RCC 7860 (cell line): Measurements from ENCODE around the gene MCTP2.

Experiments used
- DNase-seq: peaks from one replicate; pipeline ENCODE4 v3.0.0-alpha.2; 2015; ENCODE audit warnings: low spot score
- FAIRE-seq: peaks from 2 replicates; lab custom pipeline; 2012; peaks lifted over from hg19 to GRCh38; lab: Jason Lieb, UNC

MCTP2 gene, protein sequence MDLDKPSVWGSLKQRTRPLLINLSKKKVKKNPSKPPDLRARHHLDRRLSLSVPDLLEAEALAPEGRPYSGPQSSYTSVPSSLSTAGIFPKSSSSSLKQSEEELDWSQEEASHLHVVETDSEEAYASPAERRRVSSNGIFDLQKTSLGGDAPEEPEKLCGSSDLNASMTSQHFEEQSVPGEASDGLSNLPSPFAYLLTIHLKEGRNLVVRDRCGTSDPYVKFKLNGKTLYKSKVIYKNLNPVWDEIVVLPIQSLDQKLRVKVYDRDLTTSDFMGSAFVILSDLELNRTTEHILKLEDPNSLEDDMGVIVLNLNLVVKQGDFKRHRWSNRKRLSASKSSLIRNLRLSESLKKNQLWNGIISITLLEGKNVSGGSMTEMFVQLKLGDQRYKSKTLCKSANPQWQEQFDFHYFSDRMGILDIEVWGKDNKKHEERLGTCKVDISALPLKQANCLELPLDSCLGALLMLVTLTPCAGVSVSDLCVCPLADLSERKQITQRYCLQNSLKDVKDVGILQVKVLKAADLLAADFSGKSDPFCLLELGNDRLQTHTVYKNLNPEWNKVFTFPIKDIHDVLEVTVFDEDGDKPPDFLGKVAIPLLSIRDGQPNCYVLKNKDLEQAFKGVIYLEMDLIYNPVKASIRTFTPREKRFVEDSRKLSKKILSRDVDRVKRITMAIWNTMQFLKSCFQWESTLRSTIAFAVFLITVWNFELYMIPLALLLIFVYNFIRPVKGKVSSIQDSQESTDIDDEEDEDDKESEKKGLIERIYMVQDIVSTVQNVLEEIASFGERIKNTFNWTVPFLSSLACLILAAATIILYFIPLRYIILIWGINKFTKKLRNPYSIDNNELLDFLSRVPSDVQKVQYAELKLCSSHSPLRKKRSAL

DNA sequence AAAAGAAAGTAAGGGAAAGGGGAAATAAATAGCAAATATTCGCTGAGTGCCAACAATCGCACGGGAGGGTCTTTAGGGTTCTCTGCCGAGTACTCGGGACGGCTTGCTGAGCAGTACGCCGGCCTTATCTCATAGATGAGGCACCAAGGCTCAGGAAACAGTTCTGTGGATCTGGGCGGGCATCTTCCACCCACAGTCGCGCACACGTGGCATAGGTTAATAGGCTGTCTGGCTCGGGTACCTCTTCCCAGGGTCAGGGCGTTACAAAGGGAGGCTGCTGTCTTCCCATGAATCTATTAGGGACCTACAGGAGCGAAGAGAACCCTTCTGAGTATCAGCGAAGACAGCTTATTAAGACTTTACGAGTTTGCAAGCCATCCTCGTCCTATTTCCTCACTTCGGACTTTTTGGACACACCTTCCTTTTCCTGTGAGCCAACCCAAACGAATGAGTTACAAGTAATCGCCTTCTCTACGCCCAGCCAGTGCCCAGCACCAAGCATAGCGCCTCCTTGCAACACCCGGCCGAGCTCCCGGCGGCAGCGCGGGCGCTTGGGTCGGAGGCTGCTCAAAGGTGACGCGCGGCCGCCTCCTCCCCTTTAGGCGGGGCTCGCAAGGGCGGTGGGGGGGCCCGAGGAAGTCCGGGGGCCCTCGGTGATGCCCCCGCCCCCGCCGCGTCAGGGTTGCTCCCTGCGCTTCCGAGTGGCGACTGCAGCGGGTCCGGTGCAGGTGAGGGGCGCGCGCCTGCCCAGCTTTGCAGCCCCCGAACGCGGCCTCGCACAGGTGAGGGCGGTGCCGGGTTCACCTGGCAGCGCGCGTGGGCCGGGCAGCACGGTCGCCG is at the start of gene MCTP2:
TSS of gene MCTP2 (plus strand) at position 679 of the 840 bp plus-strand sequence. CDS start 66,705 bp downstream, outside the sequence.
- no peak for FAIRE-seq
- peak; percentile 76 for DNase-seq

DNA sequence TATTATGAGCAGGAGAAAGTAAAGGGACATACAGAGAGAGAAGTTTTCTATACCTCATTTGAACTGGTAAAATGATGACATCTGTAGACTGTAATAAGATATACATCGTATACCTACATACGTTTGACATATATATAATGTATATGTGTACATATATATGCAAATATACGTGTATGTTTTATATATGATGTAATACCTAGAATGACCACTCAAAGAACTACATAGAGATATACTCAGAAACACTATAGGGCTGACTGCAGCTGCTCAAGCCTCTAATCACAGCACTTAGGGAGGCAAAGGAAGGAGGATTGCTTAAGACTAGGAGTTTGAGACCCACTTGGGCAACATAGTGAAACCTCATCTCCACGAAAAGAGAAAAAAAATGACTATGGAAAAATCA is 48.5 kb upstream of the MCTP2 start:
- no peak for FAIRE-seq
- DNase-seq = no peak

DNA sequence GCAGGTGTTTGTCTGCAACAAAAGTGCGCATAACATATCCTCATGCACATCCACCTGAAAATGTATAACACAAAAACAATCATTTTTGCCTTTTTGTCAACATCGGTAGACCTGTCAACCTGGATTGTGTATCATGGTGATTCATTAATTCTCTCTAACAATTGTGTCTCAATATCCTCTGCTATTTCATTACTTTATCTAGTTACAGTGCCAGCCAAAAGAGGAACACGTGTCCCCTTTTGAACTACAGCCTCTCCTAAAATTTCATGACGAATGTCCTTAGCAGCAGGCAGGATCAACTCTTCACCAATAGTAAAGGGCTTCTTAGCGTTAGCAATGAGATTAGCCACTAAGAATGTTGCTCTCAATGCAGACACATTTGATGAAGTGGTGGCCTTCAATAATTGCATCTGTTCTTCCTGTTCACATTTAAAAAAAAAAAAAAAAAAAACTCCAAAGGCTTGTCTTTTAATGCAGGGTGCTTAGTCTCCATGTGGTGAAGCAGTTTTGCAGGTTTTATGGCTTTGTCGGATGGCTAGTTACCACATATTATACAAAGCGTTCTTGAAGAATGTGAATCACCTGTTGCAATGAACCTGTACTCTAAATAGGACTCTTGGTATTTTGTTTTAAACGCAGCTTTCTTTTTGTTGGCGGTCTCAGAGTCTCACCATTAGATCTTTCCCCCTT is 45.7 kb upstream of the MCTP2 start:
- FAIRE-seq = no peak
- DNase-seq = no peak

DNA sequence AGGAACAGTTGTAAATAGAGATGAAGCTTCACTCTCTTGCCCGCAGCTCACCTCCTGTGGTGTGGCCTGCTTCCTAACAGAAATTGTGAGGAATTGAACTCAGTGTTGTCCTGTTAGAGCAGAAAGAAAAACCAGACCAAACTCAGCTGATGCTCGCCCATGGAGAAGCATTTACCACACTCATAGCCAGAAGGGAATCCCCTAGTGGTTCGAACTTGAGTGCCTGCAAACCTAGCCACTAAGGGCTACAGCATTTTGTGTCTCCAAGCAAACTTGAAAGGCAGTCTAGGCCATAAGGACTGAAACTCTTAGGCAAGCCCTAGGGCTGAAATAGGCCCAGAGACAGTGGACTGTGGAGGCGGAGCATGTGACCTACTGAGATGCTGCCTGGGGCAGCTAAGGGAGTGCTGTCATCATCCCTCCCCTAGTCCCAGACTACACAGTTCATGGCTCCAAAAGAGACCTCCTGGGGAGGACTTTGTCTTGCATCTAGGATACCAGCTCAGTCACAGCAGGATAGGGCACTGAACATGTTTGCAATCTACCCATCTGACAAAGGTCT is 44.5 kb upstream of the MCTP2 start:
- no peak for FAIRE-seq
- DNase-seq = no peak

DNA sequence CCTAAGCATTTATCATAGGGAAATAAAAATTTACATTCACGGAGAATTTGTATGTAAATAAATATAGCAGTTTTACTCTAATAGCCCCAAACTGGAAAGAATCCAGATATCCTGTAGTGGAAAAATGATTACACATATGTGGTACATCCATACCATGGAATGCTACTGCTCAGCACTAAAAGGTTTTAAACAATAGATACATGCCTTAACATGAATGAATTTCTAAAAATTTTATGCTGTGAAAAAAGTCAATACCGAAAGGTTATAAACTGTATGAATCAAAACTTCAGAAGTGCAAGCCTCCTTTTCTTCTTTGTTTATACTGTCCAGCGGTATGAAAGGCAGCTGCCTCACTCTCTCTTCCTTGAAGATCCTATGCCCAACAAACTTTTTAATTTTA is 37.5 kb upstream of the MCTP2 start:
- DNase-seq = no peak
- no peak for FAIRE-seq

DNA sequence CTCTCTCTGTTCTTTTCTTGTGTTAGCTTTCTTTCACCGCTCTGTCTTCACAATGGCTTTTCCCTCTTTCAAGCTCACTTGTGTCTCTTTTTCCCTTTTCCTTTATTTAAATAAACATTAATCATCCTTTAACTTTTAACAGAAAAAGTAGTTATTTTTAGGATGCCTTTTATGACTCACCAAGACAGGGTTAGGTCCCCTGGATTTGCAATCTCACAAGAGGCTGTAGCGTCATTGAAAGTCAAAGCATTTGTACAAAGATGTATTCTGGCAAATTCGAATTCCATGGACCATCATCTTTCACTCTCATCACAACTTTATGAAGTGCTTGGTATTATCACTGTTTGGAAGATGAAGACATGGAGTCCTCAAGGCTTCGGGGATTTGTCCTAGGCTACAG is 34.8 kb upstream of the MCTP2 start:
- FAIRE-seq (no peak), DNase-seq (no peak)

DNA sequence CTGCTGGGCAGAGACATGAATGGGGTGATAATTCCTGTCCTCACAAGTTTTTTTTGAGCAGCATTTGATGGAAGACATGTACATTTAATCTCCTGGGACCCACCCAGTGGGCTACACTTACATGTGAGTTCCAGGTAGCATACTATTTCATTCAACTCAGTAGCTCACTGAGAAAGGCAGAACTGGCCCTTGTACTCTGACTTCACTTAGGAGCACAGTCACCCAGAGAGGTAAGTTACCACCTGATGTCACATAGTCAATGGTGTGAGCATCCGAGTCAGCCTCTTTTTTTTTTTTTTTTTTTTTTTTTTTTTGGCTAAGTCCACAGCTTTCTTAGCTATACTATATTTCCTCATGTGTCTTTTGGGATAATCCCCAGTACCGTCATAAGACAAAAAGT is 32.7 kb upstream of the MCTP2 start:
- FAIRE-seq = no peak

DNA sequence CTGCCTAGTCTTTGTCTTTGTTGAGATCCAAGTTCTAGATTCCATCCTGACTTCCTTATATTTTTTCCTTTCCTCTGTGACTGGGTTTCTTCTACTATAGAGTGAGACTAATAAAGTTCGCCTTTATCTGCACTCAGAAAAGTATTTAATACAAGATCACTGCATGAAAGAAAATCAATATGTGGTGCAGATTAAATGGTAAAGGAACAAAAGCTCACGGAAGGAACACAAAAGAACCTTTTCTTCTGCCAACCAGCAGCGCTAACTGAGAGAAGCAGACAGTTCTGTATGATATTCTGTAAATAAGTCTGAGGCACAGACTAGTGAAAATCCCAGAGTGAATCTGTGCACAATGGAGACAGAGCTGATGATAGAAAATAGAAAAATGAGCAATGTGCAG is 31.6 kb upstream of the MCTP2 start:
- DNase-seq = no peak
- FAIRE-seq = no peak

More for the DNA sequence above, 32.7 kb upstream of the MCTP2 start:
- DNase-seq = no peak

DNA sequence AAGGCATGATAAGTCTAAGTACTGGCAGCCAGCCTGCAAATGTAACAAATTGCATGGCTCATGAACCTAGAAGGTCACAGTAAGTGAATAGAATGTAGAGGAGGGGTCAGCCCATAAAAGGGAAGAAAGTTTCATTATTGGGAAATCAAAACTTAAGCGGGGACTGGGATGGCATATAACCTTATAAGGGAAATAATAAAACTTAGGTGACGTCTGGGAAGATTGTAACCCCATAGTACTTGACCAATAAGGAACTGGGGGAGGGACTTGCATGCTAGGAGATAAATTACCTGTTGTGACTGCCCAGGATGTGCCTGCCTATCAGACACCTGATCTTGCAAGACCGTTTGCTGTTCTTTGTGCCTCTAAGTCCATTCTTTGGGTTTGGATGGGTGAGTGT is 28.1 kb upstream of the MCTP2 start:
- FAIRE-seq = no peak
- DNase-seq = no peak

DNA sequence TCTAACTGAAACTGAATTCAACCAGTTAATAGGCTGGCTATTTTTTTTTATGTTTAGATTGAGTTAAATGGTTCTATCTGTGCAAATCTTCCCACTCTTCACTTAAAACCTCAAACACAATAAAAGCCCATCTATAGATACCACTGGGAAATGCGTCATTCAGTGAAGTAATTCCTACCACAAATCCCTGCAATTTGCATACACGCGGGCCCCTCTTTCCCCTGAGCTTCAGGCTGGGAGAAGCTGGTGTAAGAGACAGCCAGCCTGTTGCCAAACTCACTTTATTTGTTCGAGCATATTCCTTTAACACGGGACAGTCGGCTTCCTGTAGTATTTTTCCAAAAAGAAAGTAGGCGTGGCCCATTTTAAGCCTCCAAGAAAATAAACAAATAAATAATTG is 26.0 kb upstream of the MCTP2 start:
- FAIRE-seq (no peak), DNase-seq (no peak)

DNA sequence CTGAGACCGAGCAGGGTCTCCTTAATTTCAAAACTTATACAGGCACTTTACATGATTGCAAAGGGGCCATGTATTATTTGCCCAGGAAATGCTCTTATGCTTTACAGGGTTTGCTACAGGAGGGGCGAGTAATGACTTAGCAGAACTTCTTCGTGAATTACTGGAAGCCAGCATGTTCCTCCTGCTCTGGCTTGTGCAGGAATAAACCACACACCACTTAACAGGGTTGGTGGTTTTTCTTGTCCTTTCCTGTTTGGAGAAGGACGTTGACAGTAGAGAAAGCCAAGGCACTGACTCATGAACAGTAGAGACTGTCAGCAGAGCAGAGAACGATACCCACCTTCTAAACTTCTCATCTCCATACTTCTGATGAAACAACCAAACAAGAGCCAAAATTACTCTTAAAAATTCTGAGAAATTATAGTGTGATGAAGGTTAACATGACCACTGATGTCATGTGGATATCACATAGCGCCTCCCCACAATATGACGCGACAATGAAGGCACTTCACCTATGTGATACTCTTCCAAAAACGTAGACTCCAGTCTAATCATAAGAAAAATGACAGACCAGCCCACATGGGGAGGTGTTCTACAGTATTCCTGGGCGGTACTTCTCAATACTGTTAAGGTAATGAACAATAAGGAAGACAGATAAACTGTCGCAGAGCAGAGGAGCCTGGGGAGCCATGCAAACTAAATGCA is 24.7 kb upstream of the MCTP2 start:
- no peak for DNase-seq
- no peak for FAIRE-seq

DNA sequence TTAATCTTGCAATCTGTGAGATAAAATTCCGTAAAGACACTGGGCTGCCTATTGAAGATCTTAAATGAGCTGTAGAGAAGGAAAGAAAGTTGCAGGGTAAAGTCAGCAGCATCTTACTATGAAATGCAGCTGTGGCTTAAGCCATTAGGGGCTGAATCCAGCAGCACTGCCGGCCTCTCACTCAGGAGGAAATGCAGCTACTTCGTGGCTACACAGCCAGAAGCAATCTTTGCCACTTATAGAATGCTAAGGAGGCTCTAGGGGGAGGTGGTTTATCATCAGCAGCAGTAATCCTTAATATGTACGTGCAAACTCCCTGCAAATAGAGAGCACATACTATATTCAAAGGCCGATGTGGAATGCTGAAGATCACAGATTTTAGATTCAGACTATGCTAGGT is 19.1 kb upstream of the MCTP2 start:
- DNase-seq (no peak), FAIRE-seq (no peak)

DNA sequence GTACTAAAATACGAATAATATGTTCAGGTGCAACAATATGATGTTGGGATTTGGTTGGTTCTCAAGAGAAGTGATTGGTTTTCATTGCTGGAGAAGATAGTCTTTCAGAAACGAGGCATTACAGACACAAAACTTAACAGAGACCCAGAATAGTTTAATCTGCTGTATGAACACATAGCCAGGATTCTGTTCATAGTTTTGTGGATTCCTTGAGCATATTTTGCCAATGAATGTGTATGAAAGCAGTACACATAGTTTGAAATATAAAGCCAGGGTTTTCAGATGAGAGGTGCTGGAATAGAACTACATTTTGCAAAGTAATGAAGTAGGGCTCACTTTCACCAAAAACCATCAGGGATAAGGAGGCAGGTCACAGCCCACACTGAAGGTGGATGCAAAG is 5.7 kb upstream of the MCTP2 start:
- FAIRE-seq (no peak), DNase-seq (no peak)

DNA sequence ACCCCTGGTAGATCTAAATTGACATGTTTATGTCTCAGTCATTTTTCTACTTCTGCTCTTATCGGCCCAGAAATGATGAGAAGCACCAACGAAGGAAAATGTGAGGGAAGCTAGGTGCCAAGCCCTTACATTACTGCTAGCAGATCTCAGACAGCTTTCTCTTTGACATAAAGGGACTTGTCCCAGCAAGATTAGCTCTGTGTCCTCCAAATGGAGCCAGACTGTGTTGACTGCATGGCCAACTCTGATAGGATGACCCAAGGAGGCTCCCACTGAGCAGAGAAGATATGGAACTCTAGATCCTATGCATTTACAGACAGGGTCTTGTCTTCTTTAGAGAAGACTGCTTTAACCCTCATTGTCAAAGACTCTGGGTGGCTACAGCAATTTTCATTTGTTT is 2.8 kb upstream of the MCTP2 start:
- FAIRE-seq (no peak), DNase-seq (no peak)

DNA sequence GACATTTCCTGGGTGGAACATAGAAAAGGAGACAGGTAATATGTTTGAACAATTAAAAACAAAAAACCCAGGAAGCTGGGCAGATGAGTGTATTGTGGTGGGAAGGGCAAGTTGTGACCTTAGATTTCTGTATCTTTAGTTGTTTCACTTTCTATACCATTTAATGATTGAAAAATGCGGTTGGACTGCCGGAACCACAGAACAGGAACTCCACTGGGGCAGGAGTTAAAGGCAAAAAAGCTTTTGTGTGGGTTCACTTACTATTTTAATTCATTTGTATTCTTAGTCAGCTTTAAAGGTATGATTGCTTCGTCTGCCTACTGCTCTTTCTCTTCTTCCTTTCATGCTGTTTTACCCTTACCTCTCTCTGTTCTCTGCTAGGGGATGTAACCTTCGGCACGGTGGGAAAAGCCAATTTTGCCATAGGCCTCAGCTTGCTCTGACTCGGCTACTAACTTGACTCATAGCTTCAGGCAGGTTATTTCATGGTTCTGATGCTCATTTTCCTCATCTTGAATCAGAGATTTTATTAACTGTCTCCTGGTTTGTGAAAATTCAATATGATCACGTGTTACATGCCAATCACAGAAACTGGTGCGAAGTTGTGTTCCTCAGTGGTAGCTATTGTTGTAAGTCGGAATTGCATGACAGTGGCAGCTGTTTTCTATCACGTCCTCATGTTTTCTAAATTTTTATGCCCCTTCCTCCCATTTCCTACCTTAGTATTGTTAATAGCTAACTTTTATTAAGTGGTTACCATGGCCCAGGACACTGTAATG is 1.6 kb upstream of the MCTP2 start:
- FAIRE-seq (peak; percentile 83), DNase-seq (peak; percentile 41)

DNA sequence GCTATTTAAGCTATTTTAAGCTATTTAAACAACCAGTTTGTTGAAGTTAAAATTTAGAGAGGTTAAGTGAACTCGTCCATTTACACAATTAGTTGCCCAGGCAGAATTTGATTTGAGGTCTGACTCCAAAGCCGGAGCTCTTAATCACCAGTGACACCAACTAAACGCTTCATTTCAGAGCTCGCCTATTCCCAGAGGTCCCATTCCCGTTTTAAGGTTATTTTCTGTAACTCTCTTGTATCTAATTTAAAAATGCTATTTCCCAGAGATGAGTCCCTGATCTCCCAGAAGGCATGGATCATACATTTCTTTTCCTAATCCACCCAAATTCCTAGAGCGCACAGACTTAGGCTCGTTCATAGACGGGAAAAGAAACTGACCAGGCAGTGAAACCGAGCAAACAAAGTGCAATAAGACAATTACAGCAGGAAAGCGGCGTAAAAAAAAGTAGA is 904 bp upstream of the MCTP2 start:
- no peak for FAIRE-seq
- DNase-seq = no peak

DNA sequence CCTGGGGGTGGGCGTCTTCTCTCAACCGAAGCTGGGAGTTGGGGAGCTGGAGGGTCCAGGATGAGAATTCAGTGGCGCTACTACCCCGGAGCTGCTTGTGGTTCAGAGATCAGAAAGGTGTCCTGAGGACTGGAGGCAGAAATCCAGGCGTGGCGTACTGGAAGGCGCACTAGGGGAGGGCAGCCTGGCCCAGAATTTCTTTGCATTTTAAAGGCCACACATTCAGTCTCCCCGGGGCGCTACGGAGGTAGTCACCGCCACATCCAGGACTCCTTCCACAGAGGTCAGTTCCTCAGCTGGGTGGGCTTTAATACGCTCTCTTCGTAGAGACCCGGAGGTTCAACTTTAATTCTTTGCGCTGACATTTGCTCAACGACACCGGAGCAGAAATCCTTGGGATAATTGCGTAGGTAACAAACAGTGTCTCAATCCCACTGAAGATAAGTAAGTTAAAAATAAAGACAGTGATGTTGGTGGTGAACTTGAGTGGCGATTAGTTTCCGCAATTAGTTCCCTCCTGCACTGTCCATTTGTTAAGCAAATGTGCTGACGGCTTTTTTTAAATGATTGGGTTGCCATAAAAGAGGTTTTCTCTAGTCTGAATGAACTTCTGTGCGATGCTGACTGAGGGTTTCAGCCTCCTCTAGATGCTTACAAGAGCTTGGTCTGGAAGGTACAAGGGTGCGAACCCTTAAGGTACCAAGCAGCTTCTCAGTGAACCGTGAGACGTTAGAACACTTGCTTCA is 535 bp downstream of the MCTP2 start:
- FAIRE-seq (no peak), DNase-seq (no peak)

DNA sequence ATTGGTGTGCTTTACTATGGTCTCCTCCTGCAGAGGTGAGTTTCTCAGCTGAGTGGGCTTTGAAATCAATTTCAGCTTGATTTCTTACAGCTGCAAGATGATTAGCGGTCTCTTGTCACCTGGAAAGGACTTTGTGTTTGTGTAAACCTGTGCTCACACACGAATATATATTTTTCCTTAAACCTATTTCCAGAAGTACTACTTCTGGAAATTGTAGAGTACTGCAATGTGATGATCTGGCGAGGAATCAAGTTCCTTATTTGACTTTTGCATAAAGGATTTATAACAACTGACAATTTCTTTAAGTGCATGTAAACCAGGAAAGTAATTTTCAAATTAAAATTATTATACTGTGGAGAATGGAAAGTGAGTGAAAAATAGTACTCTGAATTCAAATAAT is 2.1 kb downstream of the MCTP2 start:
- FAIRE-seq = no peak
- DNase-seq = no peak
